Measurements from ENCODE around the gene SYNPO2.

SYNPO2 gene, protein sequence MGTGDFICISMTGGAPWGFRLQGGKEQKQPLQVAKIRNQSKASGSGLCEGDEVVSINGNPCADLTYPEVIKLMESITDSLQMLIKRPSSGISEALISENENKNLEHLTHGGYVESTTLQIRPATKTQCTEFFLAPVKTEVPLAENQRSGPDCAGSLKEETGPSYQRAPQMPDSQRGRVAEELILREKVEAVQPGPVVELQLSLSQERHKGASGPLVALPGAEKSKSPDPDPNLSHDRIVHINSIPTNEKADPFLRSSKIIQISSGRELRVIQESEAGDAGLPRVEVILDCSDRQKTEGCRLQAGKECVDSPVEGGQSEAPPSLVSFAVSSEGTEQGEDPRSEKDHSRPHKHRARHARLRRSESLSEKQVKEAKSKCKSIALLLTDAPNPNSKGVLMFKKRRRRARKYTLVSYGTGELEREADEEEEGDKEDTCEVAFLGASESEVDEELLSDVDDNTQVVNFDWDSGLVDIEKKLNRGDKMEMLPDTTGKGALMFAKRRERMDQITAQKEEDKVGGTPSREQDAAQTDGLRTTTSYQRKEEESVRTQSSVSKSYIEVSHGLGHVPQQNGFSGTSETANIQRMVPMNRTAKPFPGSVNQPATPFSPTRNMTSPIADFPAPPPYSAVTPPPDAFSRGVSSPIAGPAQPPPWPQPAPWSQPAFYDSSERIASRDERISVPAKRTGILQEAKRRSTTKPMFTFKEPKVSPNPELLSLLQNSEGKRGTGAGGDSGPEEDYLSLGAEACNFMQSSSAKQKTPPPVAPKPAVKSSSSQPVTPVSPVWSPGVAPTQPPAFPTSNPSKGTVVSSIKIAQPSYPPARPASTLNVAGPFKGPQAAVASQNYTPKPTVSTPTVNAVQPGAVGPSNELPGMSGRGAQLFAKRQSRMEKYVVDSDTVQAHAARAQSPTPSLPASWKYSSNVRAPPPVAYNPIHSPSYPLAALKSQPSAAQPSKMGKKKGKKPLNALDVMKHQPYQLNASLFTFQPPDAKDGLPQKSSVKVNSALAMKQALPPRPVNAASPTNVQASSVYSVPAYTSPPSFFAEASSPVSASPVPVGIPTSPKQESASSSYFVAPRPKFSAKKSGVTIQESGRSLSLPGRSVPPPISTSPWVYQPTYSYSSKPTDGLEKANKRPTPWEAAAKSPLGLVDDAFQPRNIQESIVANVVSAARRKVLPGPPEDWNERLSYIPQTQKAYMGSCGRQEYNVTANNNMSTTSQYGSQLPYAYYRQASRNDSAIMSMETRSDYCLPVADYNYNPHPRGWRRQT
- total RNA-seq: 0.30 to 5.9 (median 2.7) reads per million in 9 experiments

DNA sequence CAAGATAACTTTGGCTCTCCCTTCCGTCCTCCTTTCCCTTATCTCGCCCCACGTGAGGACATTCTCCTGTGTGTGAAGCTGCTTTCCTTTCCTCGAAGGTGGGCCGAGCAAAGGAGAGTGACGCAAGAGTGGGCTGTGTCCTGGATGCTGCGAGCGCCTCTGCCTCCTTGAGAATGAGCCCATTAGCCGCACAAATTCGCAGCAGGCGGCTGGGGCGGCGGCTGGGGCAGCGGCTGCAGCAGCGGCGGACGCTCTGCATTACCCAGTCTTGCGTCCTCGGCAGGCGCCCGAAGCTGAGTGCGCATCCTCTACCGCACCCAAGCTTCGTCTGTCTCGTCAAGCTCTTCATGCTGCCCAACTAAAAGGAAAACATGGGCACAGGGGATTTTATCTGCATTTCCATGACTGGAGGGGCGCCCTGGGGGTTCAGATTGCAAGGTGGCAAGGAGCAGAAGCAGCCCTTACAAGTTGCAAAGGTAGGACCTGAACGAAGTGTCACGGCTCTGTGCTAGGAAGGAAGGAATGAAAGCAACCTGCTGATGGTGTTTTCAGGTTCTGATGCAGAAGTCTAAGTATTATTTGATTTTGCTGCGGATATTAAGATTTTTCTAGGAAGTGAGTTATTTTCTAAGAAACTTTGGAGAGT lies at the start of gene SYNPO2:
SYNPO2 (plus strand) TSS at position 189 of the 646 bp plus-strand sequence; CDS start at position 372, 183 bp downstream.
- H3K9me3 Mint-ChIP-seq: no peaks in the 10 kb centered on the region
- H3K4me1 Mint-ChIP-seq (ENCODE audit: low read depth in 2 of 2): peaks cover 8% of the 10 kb centered on the region in 2 donors
- ATAC-seq (replicated peaks) (peak; percentile 73), DNase-seq (peak in 1 of 3 experiments; percentile 10)
- H3K27ac Mint-ChIP-seq: no peak within 1 kb of the TSS
- peaks cover 49 to 51% of the 10 kb centered on the region in 2 donors for H3K27me3 Mint-ChIP-seq
- peak within 1 kb of the TSS; percentile 61 to 83 for H3K4me3 Mint-ChIP-seq
- H3K36me3 Mint-ChIP-seq (ENCODE audit: insufficient read depth): peaks cover 3% of the 10 kb centered on the region

DNA sequence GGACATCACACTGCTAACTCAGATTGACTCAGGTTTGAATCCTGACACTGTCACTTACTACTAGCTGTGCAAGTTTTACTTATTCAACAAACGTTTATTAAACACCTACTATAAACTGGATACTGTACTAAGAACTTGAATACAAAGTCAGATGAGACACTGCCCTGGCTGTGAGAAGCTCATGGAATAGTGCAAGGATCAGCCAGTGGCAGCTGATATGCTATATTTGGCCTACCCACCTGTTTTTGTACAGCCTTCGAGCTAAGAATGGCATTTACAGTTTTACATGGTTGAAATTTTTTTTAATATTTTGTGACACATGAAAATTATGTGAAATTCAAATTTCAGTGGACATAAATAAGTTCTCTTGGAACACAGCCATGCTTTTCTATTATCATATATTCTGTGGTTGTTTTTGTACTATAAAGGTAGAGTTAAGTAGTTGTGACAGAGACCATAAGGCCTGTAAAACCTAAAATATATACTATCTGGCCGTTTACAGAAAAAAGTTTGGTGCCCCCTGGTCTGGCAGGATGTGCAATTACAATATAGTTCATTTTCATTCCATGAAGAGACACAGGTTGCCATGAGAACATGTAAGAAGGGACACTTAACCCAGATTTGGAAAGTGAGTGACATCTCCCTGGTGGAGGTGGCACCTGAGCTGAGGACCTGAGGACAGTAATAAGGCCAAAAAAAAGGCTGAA lies 49.3 kb upstream of the SYNPO2 start:
- ATAC-seq (replicated peaks): no peak
- H3K27me3 Mint-ChIP-seq: no peaks in the 10 kb centered on the region
- DNase-seq: no peak
- peaks cover 16% of the 10 kb centered on the region for H3K36me3 Mint-ChIP-seq (ENCODE audit: insufficient read depth)
- H3K4me3 Mint-ChIP-seq: no peak overlapping the region
- H3K27ac Mint-ChIP-seq: no peak overlapping the region
- no peaks in the 10 kb centered on the region for H3K9me3 Mint-ChIP-seq
- peaks cover 9 to 13% of the 10 kb centered on the region in 2 donors for H3K4me1 Mint-ChIP-seq (ENCODE audit: low read depth in 2 of 2)

DNA sequence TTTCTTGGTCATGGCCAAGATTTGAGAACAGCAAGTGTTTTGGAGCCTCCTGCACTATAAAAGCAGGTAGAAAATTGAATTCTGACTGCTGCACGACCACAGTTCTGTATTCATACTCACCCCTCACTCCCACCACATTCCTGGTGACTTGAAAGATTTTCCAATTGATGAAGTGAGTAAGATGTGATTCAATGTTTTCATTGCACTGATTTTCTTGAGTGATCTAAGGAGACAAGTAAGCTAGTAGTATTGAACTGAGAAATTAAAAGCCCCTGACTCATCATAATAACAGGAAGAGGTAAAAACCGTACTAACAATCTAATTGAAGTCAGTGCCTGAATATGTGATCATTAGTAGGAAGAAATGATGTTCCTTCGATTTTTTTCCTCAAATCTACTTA lies 46.6 kb upstream of the SYNPO2 start:
- no peak overlapping the region for H3K4me3 Mint-ChIP-seq
- DNase-seq: no peak
- H3K4me1 Mint-ChIP-seq (ENCODE audit: low read depth in 2 of 2): no peaks in the 10 kb centered on the region
- H3K9me3 Mint-ChIP-seq: no peaks in the 10 kb centered on the region
- no peak overlapping the region for H3K27ac Mint-ChIP-seq
- no peaks in the 10 kb centered on the region for H3K27me3 Mint-ChIP-seq
- peaks cover 3% of the 10 kb centered on the region for H3K36me3 Mint-ChIP-seq (ENCODE audit: insufficient read depth)
- no peak for ATAC-seq (replicated peaks)

DNA sequence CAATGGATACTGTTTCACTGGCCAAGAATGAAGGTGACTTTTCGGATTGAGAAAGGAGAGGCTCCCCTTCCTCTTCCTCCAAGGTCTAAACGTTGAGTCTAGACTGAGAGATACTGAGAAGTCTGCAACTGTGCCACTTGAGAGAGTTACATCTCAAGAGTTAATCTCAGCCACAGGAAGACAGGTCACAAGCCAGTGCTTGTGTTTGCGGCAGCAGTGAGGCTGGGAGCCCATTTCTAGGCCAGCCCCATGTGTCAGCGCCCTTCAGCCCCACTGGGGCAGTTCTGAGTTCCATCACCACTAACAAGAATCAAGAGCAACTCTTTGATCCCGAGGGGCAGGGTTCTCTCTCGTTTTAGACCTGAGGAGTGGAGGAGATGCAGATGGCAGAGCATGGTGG lies 45.4 kb upstream of the SYNPO2 start:
- Mint-ChIP-seq H3K27me3 (peaks cover 0 to 5% of the 10 kb centered on the region in 2 donors), H3K9me3 (no peaks in the 10 kb centered on the region), H3K27ac (no peak overlapping the region), H3K4me1 (ENCODE audit: low read depth in 2 of 2) (no peaks in the 10 kb centered on the region), H3K4me3 (no peak overlapping the region), H3K36me3 (ENCODE audit: insufficient read depth) (peaks cover 3% of the 10 kb centered on the region)
- no peak for DNase-seq
- no peak for ATAC-seq (replicated peaks)

DNA sequence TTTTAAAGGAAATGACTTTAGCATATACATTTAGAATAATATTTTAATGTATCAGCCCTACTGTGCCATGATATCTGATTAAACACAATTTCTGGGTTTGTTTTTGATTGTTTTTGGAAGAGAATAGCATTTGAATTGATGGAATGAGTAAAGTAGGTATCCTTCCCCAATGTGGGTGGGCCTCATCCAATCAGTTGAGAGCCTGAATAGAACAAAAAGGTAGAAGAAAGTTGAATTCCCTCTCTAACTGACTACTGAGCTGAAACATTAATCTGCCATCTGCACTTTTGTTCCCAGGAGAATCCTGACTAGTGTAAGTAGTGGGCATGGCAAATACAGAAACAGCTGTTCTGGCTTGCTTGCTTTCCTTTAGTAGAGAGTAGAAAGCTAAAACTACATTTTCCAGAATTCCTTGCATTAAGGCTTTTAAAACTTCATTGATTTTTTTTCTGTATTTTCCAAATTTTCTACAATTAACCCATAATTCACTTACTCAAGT lies 43.1 kb upstream of the SYNPO2 start:
- H3K27ac Mint-ChIP-seq: no peak overlapping the region
- ATAC-seq (replicated peaks) (no peak), DNase-seq (no peak)
- H3K27me3 Mint-ChIP-seq: peaks cover 0 to 5% of the 10 kb centered on the region in 2 donors
- no peak overlapping the region for H3K4me3 Mint-ChIP-seq
- no peaks in the 10 kb centered on the region for H3K36me3 Mint-ChIP-seq (ENCODE audit: insufficient read depth)
- peaks cover 7 to 8% of the 10 kb centered on the region in 2 donors for H3K4me1 Mint-ChIP-seq (ENCODE audit: low read depth in 2 of 2)
- H3K9me3 Mint-ChIP-seq: no peaks in the 10 kb centered on the region

DNA sequence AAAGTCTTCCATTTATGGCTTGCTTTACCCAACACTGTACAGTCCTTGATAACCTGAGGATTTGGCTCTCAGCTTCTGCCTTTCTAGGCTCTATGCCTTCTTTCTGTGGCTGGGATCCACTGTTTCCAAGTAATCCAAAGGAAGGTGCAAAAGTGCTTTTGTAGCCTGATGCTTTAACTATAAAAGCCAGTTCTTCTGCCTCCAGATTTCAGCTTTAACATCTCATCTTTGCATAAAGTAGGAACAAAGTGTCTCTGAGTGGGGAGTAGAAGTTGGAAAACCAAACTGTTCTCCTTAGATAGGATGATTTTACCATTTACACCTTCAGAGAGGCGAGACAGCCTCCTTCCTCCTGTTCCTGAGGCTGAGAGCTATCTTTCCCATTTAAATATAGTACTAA lies 41.7 kb upstream of the SYNPO2 start:
- H3K27me3 Mint-ChIP-seq: peaks cover 0 to 5% of the 10 kb centered on the region in 2 donors
- no peaks in the 10 kb centered on the region for H3K36me3 Mint-ChIP-seq (ENCODE audit: insufficient read depth)
- H3K27ac Mint-ChIP-seq: no peak overlapping the region
- H3K9me3 Mint-ChIP-seq: no peaks in the 10 kb centered on the region
- ATAC-seq (replicated peaks) (no peak), DNase-seq (no peak)
- no peak overlapping the region for H3K4me3 Mint-ChIP-seq
- peaks cover 13% of the 10 kb centered on the region in 2 donors for H3K4me1 Mint-ChIP-seq (ENCODE audit: low read depth in 2 of 2)

DNA sequence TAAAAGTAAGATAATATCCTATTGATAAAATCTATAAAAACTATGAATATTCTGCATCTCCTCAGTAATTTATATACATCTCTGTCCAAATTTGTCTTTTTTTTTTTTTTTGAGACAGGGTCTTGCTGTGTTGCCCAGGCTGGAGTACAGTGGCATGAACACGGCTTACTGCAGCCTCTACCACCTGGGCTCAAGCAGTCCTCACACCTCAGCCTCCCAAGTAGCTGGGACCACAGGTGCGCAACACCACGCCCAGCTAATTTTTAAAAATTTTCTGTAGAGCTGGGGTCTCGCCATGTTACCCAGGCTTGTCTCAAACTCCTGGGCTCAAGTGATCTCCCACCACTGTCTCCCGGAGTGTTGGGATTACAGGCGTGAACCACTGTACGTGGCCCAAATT lies 40.4 kb upstream of the SYNPO2 start:
- DNase-seq: no peak
- Mint-ChIP-seq H3K27ac (no peak overlapping the region), H3K9me3 (no peaks in the 10 kb centered on the region), H3K27me3 (peaks cover 0 to 5% of the 10 kb centered on the region in 2 donors), H3K4me3 (no peak overlapping the region), H3K36me3 (ENCODE audit: insufficient read depth) (no peaks in the 10 kb centered on the region), H3K4me1 (ENCODE audit: low read depth in 2 of 2) (peaks cover 13% of the 10 kb centered on the region in 2 donors)
- no peak for ATAC-seq (replicated peaks)

DNA sequence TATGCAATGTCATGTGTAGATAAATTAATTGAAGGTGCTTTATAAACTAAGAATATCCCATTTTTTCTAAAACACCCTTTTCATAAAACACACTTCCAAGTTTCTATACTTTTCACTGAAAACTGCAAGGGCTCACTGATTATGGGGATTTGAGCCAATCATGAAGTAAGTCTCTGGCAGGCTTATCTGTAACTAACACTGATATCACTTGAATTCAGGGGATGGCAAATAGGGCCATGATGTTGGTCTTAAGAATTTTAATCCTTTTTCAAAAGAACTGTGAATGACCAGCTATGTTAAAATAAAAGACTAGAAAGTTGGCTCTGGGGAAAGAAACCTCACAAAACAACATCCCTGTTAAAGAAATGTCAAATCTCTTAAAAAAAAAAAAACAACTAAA lies 39.8 kb upstream of the SYNPO2 start:
- H3K27me3 Mint-ChIP-seq: peaks cover 0 to 5% of the 10 kb centered on the region in 2 donors
- H3K27ac Mint-ChIP-seq: no peak overlapping the region
- no peaks in the 10 kb centered on the region for H3K9me3 Mint-ChIP-seq
- DNase-seq (no peak), ATAC-seq (replicated peaks) (no peak)
- H3K4me1 Mint-ChIP-seq (ENCODE audit: low read depth in 2 of 2): peaks cover 13% of the 10 kb centered on the region in 2 donors
- H3K4me3 Mint-ChIP-seq: no peak overlapping the region
- no peaks in the 10 kb centered on the region for H3K36me3 Mint-ChIP-seq (ENCODE audit: insufficient read depth)

DNA sequence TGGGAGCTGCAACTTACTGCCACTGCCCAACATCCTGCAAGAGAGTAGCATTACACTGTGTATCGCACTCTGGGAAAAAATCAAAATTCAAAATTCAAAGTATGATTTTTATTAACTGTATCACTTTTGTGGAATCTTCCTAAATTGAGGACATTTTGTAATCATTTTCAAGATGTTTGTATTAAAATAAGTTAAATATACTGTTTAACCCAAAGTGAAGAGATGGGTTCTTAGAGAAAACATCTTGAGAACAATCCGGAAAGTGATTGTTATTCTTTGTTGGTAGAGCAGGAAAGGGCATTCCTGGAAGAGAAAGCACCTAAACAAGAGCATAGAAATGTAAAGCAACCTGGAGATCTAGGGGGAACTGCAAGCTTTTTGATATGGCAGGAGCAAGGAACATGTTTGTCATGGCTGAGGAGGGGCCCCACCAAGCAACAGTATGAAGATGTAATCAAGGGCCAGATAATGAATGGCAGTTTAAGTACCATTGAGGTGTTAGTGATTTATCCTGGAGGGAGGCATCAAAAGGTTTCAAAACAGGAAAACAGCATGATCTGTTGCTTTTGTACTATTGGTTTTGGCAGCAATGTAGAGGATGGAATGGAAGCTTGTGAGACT lies 38.7 kb upstream of the SYNPO2 start:
- DNase-seq: no peak
- peak; percentile 11 for ATAC-seq (replicated peaks)
- H3K4me1 Mint-ChIP-seq (ENCODE audit: low read depth in 2 of 2): peaks cover 13% of the 10 kb centered on the region in 2 donors
- H3K4me3 Mint-ChIP-seq: peak overlapping the region; percentile 84 to 90
- no peaks in the 10 kb centered on the region for H3K36me3 Mint-ChIP-seq (ENCODE audit: insufficient read depth)
- H3K9me3 Mint-ChIP-seq: no peaks in the 10 kb centered on the region
- H3K27me3 Mint-ChIP-seq: peaks cover 0 to 5% of the 10 kb centered on the region in 2 donors
- H3K27ac Mint-ChIP-seq: peak overlapping the region; percentile 90 to 94

DNA sequence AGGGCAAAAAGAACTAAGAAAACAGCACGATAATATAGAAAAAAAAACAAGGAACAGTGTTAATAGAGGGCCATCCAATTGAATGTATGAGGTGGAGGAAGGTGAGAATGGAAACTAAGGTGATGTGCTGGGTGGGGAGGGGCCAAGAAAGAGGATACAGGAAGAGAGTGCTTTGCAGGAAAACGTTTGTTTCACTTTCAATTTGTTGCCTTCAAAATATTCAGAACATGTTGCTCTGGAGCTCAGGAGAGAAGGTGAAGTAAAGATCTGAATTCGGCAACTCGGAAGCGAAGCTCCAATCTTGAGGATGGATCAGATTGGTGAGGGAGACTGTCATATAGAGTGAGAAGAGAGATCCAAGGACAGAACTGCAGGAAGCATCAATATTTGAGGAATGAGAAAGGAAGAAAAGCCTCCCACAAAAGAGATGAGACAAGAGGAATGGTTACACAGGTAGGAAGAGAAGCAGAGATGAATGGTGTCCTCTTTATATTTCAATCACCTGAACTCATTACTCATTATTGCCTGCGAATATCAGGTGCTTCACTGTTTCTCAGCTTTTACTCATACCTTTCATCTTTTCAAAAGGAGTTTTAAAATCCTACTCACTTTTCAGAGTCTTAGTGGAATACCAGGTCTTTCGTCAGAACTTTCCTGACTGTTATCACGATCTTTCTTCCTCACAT lies 38.0 kb upstream of the SYNPO2 start:
- H3K27ac Mint-ChIP-seq: peak overlapping the region; percentile 90 to 94
- no peaks in the 10 kb centered on the region for H3K36me3 Mint-ChIP-seq (ENCODE audit: insufficient read depth)
- peak in 1 of 3 experiments; percentile 12 for DNase-seq
- H3K4me1 Mint-ChIP-seq (ENCODE audit: low read depth in 2 of 2): peaks cover 13% of the 10 kb centered on the region in 2 donors
- peaks cover 0 to 5% of the 10 kb centered on the region in 2 donors for H3K27me3 Mint-ChIP-seq
- peak overlapping the region; percentile 84 to 90 for H3K4me3 Mint-ChIP-seq
- peak; percentile 97 for ATAC-seq (replicated peaks)
- H3K9me3 Mint-ChIP-seq: no peaks in the 10 kb centered on the region

DNA sequence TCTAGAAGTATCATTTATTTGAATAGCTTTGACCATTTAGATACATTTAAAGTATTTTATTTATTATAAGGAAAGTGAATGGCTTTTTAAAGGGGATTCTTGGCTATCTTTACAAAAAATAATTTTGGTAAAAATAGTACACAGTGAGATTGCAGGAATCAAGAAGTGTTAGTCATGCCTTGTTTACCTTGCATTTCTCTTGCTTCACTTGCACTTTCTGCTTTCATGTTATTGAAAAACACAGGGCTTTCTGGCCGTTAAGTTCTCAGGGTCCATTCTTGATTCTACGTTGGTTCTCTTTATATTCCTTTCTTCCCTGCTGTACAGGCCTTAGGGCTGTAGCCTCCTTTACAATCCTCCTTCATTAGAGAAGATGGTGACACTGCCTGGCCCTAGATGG lies 30.9 kb upstream of the SYNPO2 start:
- Mint-ChIP-seq H3K9me3 (no peaks in the 10 kb centered on the region), H3K4me3 (no peak overlapping the region), H3K4me1 (ENCODE audit: low read depth in 2 of 2) (no peaks in the 10 kb centered on the region), H3K36me3 (ENCODE audit: insufficient read depth) (no peaks in the 10 kb centered on the region), H3K27me3 (no peaks in the 10 kb centered on the region), H3K27ac (no peak overlapping the region)
- DNase-seq: no peak
- ATAC-seq (replicated peaks): no peak
